ENCODE data around the gene PDK3.

DNA sequence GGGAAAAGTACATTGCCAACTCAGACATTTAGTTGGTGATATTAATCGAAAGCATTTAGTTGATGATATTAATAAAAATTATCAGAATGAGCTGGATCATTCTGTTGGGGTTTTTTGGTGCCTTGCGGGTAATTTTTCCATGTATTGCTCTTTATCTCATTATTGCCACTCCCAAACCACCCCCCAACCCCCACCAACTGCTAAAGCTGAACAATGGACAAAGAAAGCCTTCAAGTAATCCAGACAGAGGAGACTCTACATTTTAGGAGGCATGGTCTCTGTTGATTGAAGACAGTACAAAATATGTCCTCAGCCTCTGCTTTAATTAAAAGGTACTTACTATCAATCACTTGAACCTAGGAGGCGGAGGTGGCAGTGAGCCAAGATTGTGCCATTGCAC is 22.5 kb downstream of the PDK3 start:
- TF ChIP-seq, protein P1, sequence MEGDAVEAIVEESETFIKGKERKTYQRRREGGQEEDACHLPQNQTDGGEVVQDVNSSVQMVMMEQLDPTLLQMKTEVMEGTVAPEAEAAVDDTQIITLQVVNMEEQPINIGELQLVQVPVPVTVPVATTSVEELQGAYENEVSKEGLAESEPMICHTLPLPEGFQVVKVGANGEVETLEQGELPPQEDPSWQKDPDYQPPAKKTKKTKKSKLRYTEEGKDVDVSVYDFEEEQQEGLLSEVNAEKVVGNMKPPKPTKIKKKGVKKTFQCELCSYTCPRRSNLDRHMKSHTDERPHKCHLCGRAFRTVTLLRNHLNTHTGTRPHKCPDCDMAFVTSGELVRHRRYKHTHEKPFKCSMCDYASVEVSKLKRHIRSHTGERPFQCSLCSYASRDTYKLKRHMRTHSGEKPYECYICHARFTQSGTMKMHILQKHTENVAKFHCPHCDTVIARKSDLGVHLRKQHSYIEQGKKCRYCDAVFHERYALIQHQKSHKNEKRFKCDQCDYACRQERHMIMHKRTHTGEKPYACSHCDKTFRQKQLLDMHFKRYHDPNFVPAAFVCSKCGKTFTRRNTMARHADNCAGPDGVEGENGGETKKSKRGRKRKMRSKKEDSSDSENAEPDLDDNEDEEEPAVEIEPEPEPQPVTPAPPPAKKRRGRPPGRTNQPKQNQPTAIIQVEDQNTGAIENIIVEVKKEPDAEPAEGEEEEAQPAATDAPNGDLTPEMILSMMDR (IDR thresholded peaks at IDR 0.05 in 8 of 11, conservative IDR thresholded peaks at IDR 0.05 in 3 of 11) = no peak
- TF ChIP-seq POLR2AphosphoS5 (IDR thresholded peaks at IDR 0.05) (no peak), POLR2A (IDR thresholded peaks at IDR 0.05) (no peak)

Data from spleen (tissue), 7 donors.